Limb (tissue), 2 donors: ENCODE results near the gene MEP1A.

Experiments used
- DNase-seq, 2 donors: peaks; one replicate each; pipeline ENCODE4 v3.0.0-alpha.2; 2016; ENCODE audit errors: extremely low spot score in 2 of 2

MEP1A gene

DNA sequence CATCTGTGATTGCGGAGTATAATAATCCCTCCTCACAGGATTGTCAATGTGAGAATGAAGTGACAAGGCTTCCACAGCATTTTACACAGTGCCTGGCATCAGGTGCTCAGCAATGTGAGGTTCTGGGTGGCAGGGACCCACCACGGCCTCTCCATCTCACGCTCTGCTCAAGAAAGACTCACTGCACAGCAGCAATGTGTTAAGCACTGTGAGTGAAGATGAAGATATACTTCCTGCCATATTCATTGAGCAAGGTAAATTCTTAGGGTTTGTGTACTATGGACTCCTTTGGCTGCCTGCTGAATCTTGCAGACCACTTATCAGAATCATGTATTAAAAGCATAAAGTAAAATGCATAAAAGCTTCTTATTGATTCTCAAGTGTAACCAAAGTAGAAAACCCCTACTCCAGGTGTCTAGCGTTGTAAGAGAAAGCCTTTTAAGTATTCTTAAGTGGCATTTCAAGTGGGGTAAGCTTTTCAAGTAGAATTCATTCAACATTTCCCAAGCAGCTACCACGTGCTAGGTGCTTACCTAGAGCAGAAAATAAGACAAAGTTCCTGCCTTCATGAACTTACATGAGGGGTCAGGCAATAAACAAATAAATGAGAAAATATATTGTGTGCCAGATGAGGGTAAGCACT is 17.0 kb upstream of the MEP1A start:
- no peak for DNase-seq

DNA sequence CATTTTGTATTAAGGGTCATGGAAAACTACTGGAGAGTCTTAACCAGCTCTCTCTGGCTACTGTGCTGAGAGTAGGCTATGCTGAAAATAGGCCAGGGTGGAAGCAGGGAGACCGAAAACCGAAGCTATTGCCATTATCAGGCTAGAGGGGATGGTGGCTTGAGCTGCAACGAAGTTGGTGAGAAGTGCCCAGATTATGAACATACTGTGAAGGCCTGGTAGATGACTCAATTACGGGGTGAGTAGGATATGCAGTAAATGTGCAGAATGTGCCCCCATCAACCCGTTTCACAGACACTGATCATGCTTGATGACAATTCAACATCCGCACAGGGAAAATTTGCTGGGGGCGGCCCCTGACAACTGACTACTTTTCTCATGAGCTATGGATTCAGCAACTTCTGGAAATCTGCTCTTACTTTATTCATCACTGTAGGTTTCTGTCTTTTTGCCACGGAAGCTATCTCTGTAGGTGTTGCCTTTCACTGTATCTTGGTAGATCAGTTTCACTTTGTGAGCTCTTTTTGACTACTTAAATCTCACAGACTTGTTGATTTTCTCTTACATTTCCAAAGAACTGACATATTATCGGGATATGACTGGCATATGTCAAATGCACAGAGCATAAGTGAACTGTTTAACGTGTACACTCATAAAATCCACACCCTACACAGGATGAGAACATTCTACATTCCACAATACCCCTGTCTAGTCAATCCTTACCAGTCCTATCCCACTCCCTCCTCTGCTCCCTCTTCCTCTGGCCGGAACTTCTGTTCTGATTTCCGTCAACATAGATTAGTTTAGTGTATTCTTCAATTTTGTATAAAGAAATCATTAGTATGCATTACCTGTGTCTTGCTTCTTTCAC is 15.5 kb upstream of the MEP1A start:
- DNase-seq: no peak

DNA sequence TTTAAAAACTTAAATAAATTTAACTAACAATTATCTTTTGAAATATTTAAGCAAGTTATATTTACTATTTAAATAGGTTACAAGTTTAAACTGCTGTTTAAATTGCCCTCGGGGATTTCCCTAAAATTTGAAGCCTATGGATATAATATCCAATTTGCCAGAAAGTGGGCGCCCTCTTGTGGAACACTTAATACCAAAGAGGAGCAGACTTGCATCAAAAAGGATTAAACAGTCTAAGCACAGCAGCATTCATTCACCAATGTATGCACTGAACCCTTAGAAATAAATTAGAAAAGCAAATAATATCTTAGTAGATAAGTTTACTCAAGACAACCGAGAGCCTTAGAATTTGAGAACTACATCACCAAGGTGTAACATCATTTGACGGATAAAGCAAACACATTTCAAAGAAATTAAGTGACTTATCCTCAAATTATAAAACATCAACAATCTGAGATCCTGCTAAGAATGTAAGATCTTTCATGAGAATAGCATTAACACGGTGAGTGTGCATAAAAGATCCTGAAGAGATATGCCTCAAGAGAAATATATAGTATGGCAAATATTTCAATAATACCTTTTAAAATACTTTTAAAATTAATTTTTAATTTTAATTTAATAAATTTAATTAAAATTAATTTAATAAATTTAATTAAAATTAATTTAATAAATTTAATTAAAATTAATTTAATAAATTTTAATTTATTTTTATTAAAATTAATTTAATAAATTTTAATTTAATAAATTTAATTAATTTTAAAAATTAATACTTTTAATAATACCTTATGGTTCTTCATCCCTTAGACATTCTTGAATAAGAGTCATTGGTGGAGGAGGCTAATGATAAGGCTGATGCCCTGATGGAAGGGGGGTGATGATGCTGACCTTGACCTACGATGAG is 11.5 kb upstream of the MEP1A start:
- peak; percentile 45 to 78 for DNase-seq

DNA sequence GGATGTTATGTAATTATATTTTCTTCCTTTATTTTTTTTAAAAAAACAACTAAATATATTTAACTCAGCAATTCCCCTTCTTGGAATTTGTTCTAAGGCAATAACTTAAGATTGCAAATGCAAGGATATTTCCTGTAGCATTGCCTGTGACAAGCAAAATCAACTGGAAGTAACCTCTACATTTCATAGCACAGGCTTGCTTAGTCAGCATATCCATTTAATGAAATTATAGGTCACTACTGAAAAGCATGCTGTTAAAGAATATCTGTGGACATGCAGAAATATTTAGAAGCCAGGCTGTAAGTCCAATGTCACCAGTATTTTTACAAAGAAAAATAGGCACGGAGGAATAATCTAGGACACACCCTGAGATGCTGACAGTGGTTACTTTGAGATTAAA is 8.7 kb upstream of the MEP1A start:
- no peak for DNase-seq

DNA sequence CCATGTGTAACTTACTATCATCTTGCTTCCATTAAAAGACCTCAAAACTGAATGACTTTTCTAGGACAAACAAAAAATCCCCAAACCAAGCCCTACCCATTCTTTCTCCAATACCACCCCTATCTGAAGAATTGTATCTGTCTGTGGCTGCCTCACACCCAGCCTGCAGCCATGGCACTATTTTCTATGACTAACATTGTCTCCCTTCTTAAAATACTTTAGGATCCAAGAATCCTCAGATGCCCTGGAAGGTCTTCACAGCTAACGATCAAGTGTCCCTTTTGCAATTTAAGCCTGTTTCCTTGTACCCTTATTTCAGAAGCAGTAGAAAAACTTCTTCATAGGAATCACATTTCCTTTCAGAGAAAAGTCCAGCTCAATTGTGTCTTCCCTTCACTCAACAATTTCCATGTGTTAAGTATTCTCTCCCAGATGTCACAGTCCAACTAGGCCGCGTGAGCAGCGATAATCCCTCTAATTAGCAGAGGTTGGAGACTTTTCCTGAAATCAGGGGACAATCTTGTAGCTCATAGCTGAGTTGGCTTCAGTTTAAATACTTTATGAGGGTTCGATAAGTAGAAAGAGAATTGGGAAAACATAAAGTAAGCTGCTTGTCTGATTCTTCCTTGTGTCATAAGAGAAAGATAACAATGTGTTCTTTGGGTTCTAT is 5.2 kb upstream of the MEP1A start:
- DNase-seq: no peak

DNA sequence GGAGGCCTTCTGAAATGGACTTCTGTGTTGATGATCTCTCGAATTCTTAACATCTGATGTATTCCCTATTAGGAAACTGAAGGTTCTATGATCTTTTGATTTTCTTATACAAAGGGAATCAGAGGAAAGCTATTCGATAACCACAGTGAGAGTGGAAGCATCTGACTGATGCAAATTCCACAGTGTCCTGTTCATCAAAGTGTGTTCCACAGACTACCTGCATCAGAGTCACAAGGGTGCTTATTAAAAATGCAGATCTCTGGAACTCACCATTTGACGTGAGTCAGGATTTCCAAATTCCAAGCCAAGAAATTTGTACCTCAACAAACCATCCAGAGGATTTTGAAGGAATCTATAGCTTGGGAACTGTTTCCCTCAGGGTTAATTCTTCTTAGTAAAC is 4.4 kb upstream of the MEP1A start:
- no peak for DNase-seq

DNA sequence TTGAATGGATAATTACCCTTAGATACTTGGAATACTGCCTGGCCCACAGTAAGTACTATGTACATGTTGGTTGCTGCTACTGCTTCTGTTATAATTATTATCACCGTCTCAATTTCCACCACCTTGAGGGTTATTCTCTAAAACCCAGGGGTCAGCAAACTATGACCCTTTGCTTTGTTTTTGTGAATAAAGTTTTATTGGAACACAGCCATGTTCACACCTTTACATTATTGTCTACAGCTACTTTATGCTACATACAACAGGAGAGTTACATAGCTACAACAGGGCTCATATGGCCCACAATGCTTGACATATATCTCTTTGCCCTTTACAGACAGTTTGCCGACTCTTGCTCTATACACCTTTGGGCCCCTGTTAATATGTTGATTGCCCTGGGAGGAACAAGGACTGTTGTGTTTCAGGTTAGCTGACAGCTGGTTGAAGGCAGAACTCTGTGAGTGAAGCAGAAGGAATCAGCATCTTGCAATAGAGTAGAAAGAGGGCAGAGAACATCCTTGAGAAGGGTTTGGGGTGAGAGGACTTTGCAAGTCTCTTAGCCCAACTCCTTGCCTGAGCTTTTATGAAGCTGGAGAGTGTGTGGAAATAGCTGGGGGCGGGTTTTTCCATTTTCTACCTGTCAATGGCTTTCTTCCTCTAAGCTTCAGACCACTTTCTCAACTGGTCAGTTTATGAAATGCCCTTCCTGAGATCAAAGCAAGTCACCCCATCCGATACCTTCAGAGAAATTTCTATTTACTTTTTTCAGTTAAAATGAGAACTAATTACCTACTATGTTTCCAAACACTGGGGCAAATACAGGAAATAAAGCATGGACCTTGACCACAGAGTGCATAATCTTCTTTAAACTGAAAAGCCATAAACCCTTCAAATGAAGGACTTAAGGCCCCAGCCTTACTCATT is 3.5 kb upstream of the MEP1A start:
- DNase-seq: no peak

DNA sequence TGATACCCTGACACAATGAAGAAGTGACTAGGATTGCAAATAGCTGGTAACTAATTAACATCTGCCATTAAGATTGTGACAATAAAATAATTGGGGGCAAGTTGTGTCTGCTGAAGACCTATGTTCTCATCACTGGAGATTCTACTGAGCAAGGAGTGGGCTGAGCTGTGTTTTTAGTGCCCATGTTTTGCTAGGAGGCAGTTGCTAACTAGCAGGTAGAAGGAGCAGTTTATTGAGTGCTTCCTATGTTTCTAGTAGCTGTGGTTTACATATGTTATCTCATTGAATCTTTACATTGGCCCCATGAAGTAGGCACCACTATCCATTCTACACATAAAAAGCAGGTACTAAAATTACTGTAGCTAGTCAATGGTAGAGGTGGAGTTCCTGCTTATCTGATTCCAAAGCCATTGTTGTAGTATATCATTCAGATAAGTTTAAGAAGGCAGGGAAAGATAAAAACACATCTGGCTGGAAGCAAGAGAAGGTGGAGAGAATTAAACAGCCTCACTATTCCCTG is 2.8 kb upstream of the MEP1A start:
- no peak for DNase-seq

DNA sequence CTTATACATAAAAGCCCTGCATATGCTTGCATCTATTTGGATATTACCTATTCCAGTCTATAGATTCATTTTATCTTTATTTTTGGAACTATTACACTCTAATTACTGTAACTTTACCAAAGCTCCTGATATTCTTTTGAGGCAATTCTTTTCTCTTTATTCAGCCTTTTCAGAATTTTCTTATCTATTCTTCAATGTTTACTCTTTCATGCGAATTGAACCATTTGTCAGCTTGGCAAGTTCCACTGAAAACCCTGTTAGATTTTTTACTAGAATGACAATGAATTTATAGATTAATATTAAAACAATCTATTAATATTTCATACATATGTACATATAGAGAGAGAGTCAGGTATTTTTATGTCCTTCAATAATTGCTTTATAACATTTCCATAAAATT is 554 bp upstream of the MEP1A start:
- DNase-seq: no peak

DNA sequence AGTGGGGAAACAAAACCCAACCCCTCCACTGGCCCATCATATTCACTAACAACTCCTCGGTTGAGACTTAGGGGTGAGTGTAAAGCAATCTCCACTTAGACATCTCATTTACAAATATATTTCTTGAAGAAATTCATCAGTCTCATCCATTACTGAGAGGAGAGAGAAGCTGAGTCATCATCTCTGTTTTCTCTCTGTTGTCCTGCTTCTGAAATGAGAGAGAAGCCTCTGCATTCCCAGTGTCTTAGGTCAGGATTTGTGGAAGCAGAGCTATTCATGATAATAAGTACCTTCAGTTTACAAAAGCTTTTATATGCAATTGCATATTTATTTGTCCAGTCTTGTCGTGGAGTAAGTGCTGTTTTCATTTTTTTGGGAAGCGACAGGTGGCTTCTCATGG is 879 bp downstream of the MEP1A start:
- no peak for DNase-seq

DNA sequence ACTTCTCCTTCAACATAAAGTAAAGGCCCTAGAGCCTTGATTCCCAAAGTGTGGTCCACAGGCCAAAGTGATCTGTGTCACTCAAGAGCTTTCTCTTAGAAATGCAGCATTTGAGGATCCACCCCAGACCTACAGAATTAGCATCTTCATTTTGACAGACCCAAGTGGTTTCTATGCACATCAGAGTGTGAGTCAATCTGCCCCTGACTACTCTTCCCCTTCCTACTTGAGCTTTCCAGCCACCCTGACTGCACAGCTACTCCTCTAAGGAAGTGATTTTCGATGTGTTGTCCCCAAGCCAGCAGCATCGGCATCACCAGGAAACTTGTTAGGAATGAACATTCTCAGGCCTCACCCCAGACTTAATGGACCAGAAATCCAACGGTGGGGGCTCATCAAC is 2.6 kb downstream of the MEP1A start:
- no peak for DNase-seq

DNA sequence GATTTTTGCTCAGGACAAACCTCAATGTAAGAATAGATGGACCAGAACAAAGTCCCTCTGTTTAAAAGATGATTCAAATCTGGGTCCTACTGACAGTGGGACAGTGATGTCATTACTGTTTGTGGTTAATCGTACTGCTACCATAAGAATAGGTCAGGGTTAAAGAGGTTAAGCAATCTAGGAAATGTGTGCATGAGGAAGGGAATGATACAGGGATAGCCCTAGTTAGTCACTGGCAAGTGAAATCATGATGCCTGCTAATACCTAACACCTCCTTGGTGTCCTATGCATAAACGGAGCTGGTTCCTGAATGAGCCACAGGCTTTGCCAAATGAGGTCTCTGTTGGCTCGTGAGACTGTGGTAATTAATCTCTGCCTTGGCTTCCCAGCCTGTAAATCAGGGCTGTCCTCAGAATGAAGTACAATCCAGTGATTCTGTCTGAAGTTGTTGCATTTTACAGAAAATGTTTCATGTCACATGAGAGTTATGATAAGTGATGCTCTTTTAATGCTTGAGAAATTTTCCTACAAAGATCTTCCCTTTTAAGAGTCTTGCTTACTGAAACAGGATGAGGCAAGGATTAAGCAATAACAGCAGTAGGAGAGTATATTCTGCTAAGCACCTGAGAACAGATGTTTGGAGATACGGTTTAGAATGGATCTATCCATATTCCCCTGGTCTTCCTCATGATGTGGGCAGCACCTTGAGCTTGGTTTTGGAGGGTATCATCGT is 3.8 kb downstream of the MEP1A start:
- no peak for DNase-seq

DNA sequence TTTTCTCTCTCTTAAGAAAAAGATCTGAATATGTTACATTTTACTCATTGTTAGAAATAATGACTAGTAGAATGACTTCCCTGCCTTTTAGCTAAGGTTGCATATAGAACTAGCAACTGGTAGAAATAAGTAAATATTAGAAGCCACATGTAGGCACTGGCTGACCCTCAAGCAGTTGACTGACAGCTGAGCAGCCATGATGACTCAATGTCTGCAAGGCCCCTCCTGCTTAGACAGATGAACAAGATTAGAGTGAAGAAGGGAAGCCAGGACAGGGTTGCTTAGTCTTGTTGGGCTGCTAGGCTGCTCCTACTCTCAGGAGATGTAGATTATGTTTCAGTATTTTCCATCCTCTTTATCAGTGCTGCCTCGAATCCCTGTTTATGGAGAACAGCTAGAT is 6.5 kb downstream of the MEP1A start:
- no peak for DNase-seq

DNA sequence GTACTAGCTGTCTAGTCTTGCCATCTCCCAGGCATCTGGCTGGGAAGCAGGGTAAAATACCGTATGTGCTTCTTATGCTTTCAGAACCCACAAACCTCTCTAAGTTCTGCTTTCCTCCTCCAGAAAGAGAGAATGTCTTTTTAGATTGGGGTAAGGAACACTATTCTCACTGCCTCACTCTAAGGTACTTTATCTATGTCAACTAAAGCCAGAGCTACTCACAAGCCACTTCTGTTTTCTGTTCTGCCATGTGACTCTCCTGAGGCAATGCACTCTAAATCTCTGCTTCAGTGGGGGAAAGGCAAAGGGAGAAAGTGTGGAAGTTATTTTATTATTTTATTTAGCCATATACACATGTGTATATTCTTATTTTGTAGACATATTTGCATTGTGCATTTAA is 15.6 kb downstream of the MEP1A start:
- DNase-seq: no peak

DNA sequence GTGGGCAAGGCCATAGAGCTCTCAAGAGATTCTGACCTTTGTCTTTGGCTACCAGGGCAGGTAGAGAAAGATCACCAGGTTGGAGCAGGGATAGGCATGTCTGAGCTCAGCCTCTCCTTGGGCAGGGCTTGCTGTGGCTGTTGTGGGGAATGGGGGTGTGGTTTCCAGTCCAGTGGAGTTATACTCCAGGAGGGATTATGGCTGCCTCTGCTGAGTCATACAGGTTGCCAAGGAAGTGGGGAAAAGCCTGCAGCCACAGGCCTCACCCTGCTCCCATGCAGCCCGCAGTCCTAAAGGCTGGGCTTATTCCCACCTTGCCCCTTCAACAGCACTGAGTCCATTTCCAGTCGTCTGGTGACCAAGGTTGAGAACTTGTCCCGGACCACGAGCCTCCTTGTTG is 21.9 kb downstream of the MEP1A start:
- DNase-seq: no peak

DNA sequence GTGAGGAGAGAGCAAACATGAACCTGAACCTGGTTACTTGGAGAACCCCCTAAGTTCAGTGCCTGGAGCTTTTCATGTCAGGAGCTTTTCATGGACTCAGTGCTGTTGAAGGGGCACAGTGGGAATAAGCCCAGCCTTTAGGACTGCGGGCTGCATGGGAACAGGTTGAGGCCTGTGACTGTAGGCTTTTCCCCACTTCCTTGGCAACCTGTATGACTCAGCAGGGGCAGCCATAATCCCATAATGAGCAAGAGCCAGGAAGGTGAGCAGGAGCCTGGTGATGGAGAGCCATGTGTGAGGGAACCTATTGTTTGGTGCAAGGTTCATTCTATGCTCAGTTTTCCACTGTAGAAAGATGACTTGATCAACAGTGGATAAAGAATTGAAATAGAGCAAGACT is 23.4 kb downstream of the MEP1A start:
- DNase-seq: no peak

DNA sequence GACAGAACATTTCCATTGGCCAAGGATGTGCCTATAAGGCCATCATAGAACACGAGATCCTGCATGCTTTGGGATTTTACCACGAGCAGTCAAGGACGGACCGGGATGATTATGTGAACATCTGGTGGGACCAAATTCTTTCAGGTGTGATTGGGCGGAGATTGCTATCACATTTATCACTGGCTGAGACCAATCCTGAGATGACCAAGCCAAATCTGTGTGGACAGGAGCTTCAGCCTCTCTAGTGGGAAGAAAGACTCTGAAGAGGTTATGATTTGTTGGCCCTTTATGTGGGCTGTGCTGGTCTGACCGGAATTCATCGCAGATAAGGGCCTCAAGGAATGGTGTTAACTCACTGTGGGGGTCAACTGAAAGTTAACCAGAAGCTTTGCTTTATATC is 26.4 kb downstream of the MEP1A start:
- no peak for DNase-seq

DNA sequence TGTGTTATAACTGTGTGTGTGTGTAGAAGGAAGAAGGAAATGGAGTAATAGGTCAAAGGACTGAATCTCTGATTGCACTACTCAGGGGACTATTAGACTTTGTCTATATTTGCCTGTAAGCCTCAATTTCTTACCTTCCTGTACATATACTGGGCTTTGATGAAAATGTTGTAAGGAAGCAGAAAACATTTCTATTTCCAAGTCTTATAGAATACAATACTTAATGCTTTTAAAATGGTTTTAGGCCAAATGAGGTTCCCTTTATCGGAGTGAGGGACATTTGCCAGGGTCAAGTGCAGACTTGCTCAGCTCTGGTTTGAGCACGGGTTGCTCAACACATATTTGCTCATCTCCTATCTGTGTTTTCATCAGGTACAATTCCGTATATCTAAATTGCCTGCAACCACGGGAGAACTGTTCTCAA is 28.3 kb downstream of the MEP1A start:
- no peak for DNase-seq

DNA sequence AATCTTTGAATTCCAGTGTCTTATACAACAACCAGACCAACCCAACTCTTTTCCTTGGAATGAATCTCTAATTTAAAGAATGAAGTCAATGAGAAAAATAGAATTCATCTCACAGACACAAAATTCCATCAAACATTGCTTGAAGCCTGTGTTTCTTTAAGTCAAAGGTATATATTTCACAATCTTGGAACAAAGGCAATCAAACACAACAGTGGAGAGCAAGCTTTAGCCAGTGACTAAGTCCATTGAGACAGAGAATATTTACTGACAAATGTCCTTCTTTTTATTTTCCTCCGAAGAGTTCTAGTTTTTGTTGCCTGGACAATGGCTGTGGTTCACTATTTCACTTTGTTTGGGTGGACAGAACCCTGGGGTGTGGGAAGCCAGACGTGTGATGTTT is 35.8 kb downstream of the MEP1A start:
- no peak for DNase-seq

DNA sequence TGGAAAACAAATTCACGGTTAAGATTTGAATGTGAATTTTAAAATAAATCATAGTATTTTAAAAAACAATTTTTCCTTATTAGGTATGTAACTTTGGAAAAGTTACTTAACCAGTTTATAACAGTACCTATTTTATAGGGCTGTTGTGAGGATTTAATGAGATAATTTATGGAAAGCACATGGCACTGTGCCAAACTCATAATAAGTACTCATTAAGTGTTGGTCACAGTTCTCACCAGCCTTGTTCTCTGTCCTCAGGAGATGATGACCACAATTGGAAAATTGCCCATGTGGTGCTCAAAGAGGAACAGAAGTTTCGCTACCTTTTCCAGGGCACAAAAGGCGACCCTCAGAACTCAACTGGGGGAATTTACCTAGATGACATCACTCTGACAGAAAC is 39.6 kb downstream of the MEP1A start:
- DNase-seq: no peak
